GM12878 (cell line): ENCODE data around the gene DDAH1. TPM values are rescaled to one million over a fixed set of nuclear protein-coding genes. Genes with fewer than 3 reads are reported as not detected.

Experiments used
- ATAC-seq: fragments of 200-7000 bp; cut with Tn5 transposase; 3 replicates; pipeline ENCODE4 v1.9.1; 2020; ENCODE audit warnings: mild to moderate bottlenecking, moderate library complexity
- BruUV-seq: library from RNA; stranded (reverse); fragments of 400-500 nt; replicated peaks from 2 replicates; lab custom pipeline; 2021; lab: Mats Ljungman, UMichigan
- CTCF ChIA-PET: fragments of 300-600 bp; sonication (Branson Sonifier 250); formaldehyde crosslinking; extraction: SDS; loops from one replicate; lab custom pipeline; 2021; ENCODE audit warnings: inconsistent platforms; lab: Yijun Ruan, JAX
- POLR2A ChIA-PET: fragments of 350-600 bp; formaldehyde crosslinking; extraction: SDS; loops from one replicate; lab custom pipeline; 2021; ENCODE audit warnings: inconsistent platforms; lab: Charles Lee
- RAD21 ChIA-PET: fragments of 300-600 bp; sonication (Branson Sonifier 250); formaldehyde crosslinking; loops from one replicate; lab custom pipeline; 2023; ENCODE audit warnings: antibody characterized with exemption; ENCODE audit not compliant: unreplicated experiment; lab: Charles Lee
- SMC1A ChIA-PET: fragments of 300-600 bp; sonication (Branson Sonifier 250); formaldehyde crosslinking; loops from one replicate; lab custom pipeline; 2023; ENCODE audit not compliant: unreplicated experiment, uncharacterized antibody; lab: Charles Lee
- DNase-seq: peaks from one replicate; pipeline ENCODE4 v3.0.0-alpha.2; 2011; ENCODE audit warnings: low read depth, low spot score
- FAIRE-seq: peaks from 3 replicates; lab custom pipeline; 2011; peaks lifted over from hg19 to GRCh38; lab: Jason Lieb, UNC
- H2AFZ ChIP-seq: 2 replicates; pipeline ENCODE4 v1.6.0; 2011; ENCODE audit warnings: low read depth, low read length, control low read depth; ENCODE audit not compliant: control insufficient read depth
- H3K27ac ChIP-seq: 2 replicates; pipeline ENCODE4 v1.5.1; 2011; ENCODE audit warnings: control low read depth; ENCODE audit not compliant: control insufficient read depth, insufficient read depth
- H3K27me3 ChIP-seq, 2 experiments: replicated peaks in 1 of 2; 2 replicates each; pipeline versions ENCODE4 v1.6.0 to v1.6.1; 2011; ENCODE audit warnings: low read length in 1 of 2; ENCODE audit not compliant: control insufficient read depth in 2 of 2, insufficient read depth in 2 of 2
- H3K36me3 ChIP-seq, 2 experiments: 2 replicates each; pipeline ENCODE4 v1.5.1; 2011; ENCODE audit warnings: low read length in 1 of 2; ENCODE audit not compliant: control insufficient read depth in 2 of 2, insufficient read depth in 2 of 2
- H3K4me1 ChIP-seq: 2 replicates; pipeline ENCODE4 v1.6.1; 2011; ENCODE audit warnings: mild to moderate bottlenecking, low read length, moderate library complexity, mixed read lengths; ENCODE audit not compliant: control insufficient read depth, insufficient read depth
- H3K4me2 ChIP-seq: 2 replicates; pipeline ENCODE4 v1.6.0; 2011; ENCODE audit warnings: control low read depth; ENCODE audit not compliant: control insufficient read depth, insufficient read depth
- H3K4me3 ChIP-seq: fragments of 200-600 bp; sonication (generic); 2 replicates; pipeline ENCODE4 v1.5.1; 2016
- H3K79me2 ChIP-seq: 2 replicates; pipeline ENCODE4 v1.6.0; 2011; ENCODE audit warnings: low read length; ENCODE audit not compliant: control insufficient read depth, insufficient read depth
- H3K9ac ChIP-seq: 2 replicates; pipeline ENCODE4 v1.8.0; 2011; ENCODE audit warnings: low read length, control low read depth, mixed read lengths; ENCODE audit not compliant: control insufficient read depth, insufficient read depth
- H3K9me3 ChIP-seq: replicated peaks from 3 replicates; pipeline ENCODE4 v1.5.1; 2011; ENCODE audit warnings: mild to moderate bottlenecking, low read length; ENCODE audit not compliant: control insufficient read depth, insufficient read depth
- H4K20me1 ChIP-seq: 2 replicates; pipeline ENCODE4 v1.6.0; 2011; ENCODE audit not compliant: control insufficient read depth, insufficient read depth
- CBX3 ChIP-seq: fragments of 200-600 bp; sonication (generic); IDR thresholded peaks from 2 replicates; pipeline ENCODE4 v1.6.1; 2016; ENCODE audit warnings: low read depth, borderline replicate concordance
- CEBPB ChIP-seq, 2 experiments: fragments of 150-350 bp in 1 of 2; IDR thresholded peaks; 2 replicates each; pipeline ENCODE4 v1.6.1; 2012 to 2014; ENCODE audit warnings: low read depth in 2 of 2, low read length in 2 of 2, borderline replicate concordance in 1 of 2, inconsistent platforms in 1 of 2
- CREB1 ChIP-seq: IDR thresholded peaks from 2 replicates; pipeline ENCODE4 v1.6.1; 2012; ENCODE audit warnings: low read depth, mild to moderate bottlenecking, inconsistent platforms
- EGR1 ChIP-seq, 2 experiments: IDR thresholded peaks; 1 replicate in 1 of 2; 2 replicates in 1 of 2; pipeline ENCODE4 v1.6.1; 2011 to 2012; ENCODE audit warnings: low read depth in 2 of 2, low read length in 2 of 2, borderline replicate concordance in 1 of 2, mild to moderate bottlenecking in 1 of 2, moderate library complexity in 1 of 2
- HDAC2 ChIP-seq: fragments of 200-600 bp; sonication (generic); IDR thresholded peaks from 2 replicates; pipeline ENCODE4 v1.6.1; 2017
- HDAC6 ChIP-seq: fragments of 200-600 bp; sonication (generic); IDR thresholded peaks from one replicate; pipeline ENCODE4 v1.8.0; 2017; ENCODE audit warnings: antibody characterized with exemption; ENCODE audit not compliant: unreplicated experiment
- KDM1A ChIP-seq: fragments of 200-600 bp; sonication (generic); IDR thresholded peaks from 2 replicates; pipeline ENCODE4 v1.6.1; 2016; ENCODE audit warnings: borderline replicate concordance
- MTA2 ChIP-seq: fragments of 450-650 bp; IDR thresholded peaks from 2 replicates; pipeline ENCODE4 v1.6.1; 2016; ENCODE audit warnings: low read depth, mild to moderate bottlenecking, moderate library complexity
- MYB ChIP-seq: fragments of 150-350 bp; IDR thresholded peaks from 2 replicates; pipeline ENCODE4 v1.6.1; 2014; ENCODE audit warnings: mild to moderate bottlenecking, low read depth, low read length, borderline replicate concordance
- NFIC ChIP-seq: IDR thresholded peaks from 2 replicates; pipeline ENCODE4 v1.6.1; 2012; ENCODE audit warnings: low read depth, mild to moderate bottlenecking, inconsistent platforms, low read length, moderate library complexity
- POLR2AphosphoS5 ChIP-seq: IDR thresholded peaks from 2 replicates; pipeline ENCODE4 v1.6.1; 2011; ENCODE audit warnings: mild to moderate bottlenecking, low read length, inconsistent platforms
- ZNF384 ChIP-seq: IDR thresholded peaks from 2 replicates; pipeline ENCODE4 v1.6.1; 2012; ENCODE audit warnings: low read depth, mild to moderate bottlenecking, low read length, improper control_type of control experiment, borderline replicate concordance
- ZSCAN29 ChIP-seq: fragments of 450-650 bp; IDR thresholded peaks from 2 replicates; pipeline ENCODE4 v1.6.1; 2017; ENCODE audit warnings: mild to moderate bottlenecking, moderate library complexity
- WGBS: methylation state at CpG from one replicate; pipeline ENCODE4 v1.1.6; 2016; ENCODE audit warnings: low lambda C conversion rate; ENCODE audit not compliant: insufficient replicate concordance, insufficient coverage; ENCODE audit errors: missing lambda C conversion rate; 5-methylcytosine and 5-hydroxymethylcytosine counted together
- in situ Hi-C: fragments of 300-500 bp; cut with MboI; formaldehyde crosslinking; loops from 9 replicates; pipeline ENCODE4 v1.14.3; 2018; ENCODE audit warnings: mixed read lengths
- intact Hi-C: fragments of 100-400 bp; cut with micrococcal nuclease; formaldehyde crosslinking; loops from one replicate; pipeline ENCODE4 v1.14.2; 2022; ENCODE audit not compliant: unreplicated experiment
- polyA plus RNA-seq, 11 experiments: library from polyadenylated mRNA; depleted of rRNA in 4 of 11; unstranded in 6 of 11; stranded (reverse) in 5 of 11; fragments of >200 nt; fragmentation: Nextera tagmentation in 4 of 11; fragmentation: Illumina TruSeq in 1 of 11; extraction: Ambion mirVana in 4 of 11; extraction: Trizol in 1 of 11; gene quantifications; 1 replicate in 1 of 11; 2 replicates in 10 of 11; pipeline versions ENCODE4 v1.2.1 to v1.2.3, GENCODE V29; 2011 to 2016; ENCODE audit warnings: inconsistent platforms in 2 of 11, missing spikeins in 2 of 11, low read depth in 1 of 11
- total RNA-seq, 4 experiments: library from RNA; depleted of rRNA in 3 of 4; stranded (reverse); fragments of >200 nt in 3 of 4; fragmentation: Illumina TruSeq in 1 of 4; extraction: Trizol in 1 of 4; gene quantifications; 2 replicates each; pipeline versions ENCODE4 v1.2.1 to v1.2.3, GENCODE V29; 2013 to 2021
- TF ChIP-seq, protein P1 (sequence below): fragments of 450-650 bp; IDR thresholded peaks from 2 replicates; pipeline ENCODE4 v1.6.1; 2016; ENCODE audit warnings: mild to moderate bottlenecking

The DDAH1 gene
- total and polyA plus RNA-seq, 10 of the 15 experiments (the other 5 are each of a cell fraction or from before 2014, with no cell fraction given) = 0.07 to 0.88 (median 0.27) TPM; not detected in 6

DNA sequence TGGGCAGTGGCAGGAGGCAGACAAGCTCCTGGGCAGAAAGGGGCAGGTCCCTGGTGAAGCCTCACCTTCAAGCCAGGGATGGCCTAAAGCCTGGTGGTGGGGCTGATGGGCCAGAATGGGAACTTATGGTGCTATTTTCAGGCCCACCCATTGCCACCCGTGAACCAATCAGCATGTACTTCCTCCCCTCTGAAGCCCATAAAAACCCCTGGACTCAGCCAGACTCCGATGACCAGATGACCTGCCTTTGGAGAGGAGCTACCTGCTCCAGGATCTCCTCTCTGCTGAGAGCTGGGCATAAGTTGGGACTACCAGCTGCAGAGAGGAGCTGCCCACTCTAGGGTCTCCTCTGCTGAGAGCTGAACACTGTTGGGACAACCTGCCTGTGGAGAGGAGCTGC is 180.8 kb downstream of the DDAH1 start (continued):
- TF ChIP-seq CEBPB (IDR thresholded peaks at IDR 0.05; ENCODE audit: borderline replicate concordance in 1 of 2, low read depth in 2 of 2, low read length in 2 of 2) = no peak
- TF ChIP-seq, all 136 proteins: peak for 0

DNA sequence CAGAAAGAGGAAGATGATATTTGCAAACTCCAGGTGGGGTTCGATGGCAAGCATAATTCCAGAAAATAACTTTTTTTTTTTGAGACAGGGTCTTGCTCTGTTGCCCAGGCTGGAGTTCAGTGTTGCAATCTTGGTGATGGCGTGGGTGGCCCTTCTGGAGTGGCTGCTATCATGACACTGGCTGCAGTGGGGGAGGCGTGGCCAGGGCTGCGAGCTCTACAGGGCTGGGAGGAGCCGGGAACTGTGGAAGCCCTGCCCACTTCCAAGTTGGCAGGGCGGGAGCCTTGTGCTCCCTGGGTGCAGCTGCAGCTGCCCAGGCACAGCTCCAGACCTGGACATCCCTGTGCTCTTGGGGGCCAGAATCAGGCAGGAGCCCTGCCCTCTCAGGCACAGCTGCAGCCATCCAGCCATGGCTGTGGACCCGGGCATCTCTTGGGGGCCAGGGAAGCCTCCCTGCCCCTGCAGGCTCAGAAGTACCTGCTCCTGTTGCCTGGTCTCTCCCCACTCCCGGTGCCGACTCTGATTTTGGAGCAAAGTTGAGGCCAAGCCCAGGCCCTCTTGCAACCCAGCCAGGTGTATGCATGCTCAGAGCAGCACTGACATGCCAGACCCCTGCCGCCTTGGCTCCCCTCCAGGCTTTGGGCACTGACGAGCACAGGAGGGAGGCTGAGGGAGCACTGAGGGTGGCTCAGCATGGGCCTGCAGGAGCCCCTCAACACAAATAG is 181.3 kb downstream of the DDAH1 start:
- in situ Hi-C loops (no loop called here), intact Hi-C loops (no loop called here)
- ATAC-seq = peak; percentile 17; the same call in 1 of the 3 replicates
- no peak for DNase-seq
- TF ChIP-seq KDM1A = no peak
- no peak for TF ChIP-seq HDAC2
- H4K20me1 ChIP-seq = no peaks in the 10 kb centered on the region
- H3K9me3 ChIP-seq = no peaks in the 10 kb centered on the region
- SMC1A ChIA-PET = interaction anchor here (1.2 kb wide), 1 partner anchor 10 kb away, joined by 3 read pairs; no protein-coding TSS in a partner anchor
- H3K9ac ChIP-seq = no peak overlapping the region
- POLR2A ChIA-PET = no interaction called here
- H3K4me2 ChIP-seq = no peak overlapping the region
- no peaks in the 10 kb centered on the region for H3K36me3 ChIP-seq
- WGBS = 68% methylated on average over 11 of the region's 11 CpGs
- CTCF ChIA-PET = interaction anchor here (1.3 kb wide), 1 partner anchor 25 kb away, joined by 3 read pairs; no protein-coding TSS in a partner anchor
- peaks cover 4% of the 10 kb centered on the region for H3K4me1 ChIP-seq
- H2AFZ ChIP-seq = no peak overlapping the region
- H3K4me3 ChIP-seq = no peak overlapping the region
- RAD21 ChIA-PET = no interaction called here
- no peak overlapping the region for H3K27ac ChIP-seq
- H3K27me3 ChIP-seq = no peaks in the 10 kb centered on the region
- no peak for FAIRE-seq
- no peaks in the 10 kb centered on the region for H3K79me2 ChIP-seq
- no TSS peak for BruUV-seq

DNA sequence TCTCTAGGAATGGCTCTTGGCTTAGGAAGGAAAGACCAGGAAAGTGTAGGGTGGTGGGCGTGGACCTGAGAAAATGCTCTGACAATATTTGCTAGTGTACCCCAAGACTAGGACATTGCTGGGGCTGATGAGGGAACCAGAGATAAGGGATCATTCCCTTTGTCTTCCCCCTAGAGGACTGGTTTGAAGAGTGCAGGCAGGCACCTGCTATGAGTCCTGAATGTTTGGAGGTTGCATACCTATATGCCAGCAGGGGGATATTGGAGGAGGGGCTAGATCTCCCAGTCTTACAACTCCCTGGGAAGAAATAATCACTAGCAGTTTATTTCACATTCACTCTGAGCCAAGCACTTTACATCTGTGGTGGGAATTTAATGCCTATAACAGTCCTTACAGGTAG is 182.5 kb downstream of the DDAH1 start:
- ChIA-PET POLR2A (no interaction called here), SMC1A (no interaction called here), RAD21 (no interaction called here), CTCF (no interaction called here)
- no peak overlapping the region for H3K4me3 ChIP-seq
- no peaks in the 10 kb centered on the region for H3K9me3 ChIP-seq
- no peak for DNase-seq
- no TSS peak for BruUV-seq
- H3K27me3 ChIP-seq = no peaks in the 10 kb centered on the region
- intact Hi-C loops (no loop called here), in situ Hi-C loops (no loop called here)
- peak; percentile 40; the same call in 2 of the 3 replicates for ATAC-seq
- H2AFZ ChIP-seq = no peak overlapping the region
- H4K20me1 ChIP-seq = no peaks in the 10 kb centered on the region
- H3K4me2 ChIP-seq = no peak overlapping the region
- no peaks in the 10 kb centered on the region for H3K79me2 ChIP-seq
- peaks cover 4% of the 10 kb centered on the region for H3K4me1 ChIP-seq
- 0% methylated on average over 1 of the region's 1 CpG for WGBS
- no peak for FAIRE-seq
- no peak overlapping the region for H3K27ac ChIP-seq
- no peaks in the 10 kb centered on the region for H3K36me3 ChIP-seq
- H3K9ac ChIP-seq = no peak overlapping the region
- TF ChIP-seq NFIC (no peak), MTA2 (no peak), ZSCAN29 (no peak), CBX3 (no peak), POLR2AphosphoS5 (no peak), ZNF384 (no peak), MYB (no peak), EGR1 (IDR thresholded peaks at IDR 0.05; ENCODE audit: borderline replicate concordance in 1 of 2, low read depth in 2 of 2, low read length in 2 of 2) (no peak), HDAC6 (no peak), CREB1 (no peak)
- TF ChIP-seq, protein P1, sequence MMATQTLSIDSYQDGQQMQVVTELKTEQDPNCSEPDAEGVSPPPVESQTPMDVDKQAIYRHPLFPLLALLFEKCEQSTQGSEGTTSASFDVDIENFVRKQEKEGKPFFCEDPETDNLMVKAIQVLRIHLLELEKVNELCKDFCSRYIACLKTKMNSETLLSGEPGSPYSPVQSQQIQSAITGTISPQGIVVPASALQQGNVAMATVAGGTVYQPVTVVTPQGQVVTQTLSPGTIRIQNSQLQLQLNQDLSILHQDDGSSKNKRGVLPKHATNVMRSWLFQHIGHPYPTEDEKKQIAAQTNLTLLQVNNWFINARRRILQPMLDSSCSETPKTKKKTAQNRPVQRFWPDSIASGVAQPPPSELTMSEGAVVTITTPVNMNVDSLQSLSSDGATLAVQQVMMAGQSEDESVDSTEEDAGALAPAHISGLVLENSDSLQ = no peak
